Measurements from ENCODE around the gene CHD2. TPM values are rescaled to one million over a fixed set of nuclear protein-coding genes. Genes with fewer than 3 reads are reported as not detected.

The CHD2 gene
- total and polyA plus RNA-seq, 4 donors = 13.9 to 90.2 (median 49.4) TPM

DNA sequence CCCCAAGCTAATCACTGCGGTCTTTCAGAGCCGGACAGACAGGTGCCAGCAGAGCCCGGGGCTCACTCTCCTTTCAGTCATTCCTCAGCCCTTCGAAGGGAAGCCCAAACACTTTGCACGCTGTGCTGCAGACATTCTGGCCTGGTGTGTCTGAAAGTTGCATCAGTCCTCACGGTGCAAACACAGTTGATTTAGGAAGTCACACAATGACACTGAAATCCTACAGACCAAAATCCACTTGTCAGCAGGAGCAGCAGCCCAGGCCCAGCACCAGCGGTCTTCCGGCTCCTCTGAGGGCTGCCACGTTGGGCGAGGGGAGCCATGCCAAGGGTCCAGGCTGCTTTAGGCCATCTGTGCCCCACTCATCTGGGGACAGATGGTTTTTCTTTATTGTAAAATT, 127.3 kb downstream of the CHD2 start:
- Histone ChIP-seq H3K36me3 (ENCODE audit: control insufficient read depth in 4 of 4, insufficient read depth in 3 of 4, low read depth in 1 of 4, low read length in 3 of 4) (peaks cover 3 to 33% (median 19%) of the 10 kb centered on the region in 4 donors), H3K9ac (ENCODE audit: low read depth in 1 of 2, low read length in 2 of 2) (no peak overlapping the region), H3K4me3 (ENCODE audit: low read depth in 1 of 3, low read length in 3 of 3) (no peak overlapping the region), H3K27me3 (ENCODE audit: control insufficient read depth in 4 of 4, insufficient read depth in 4 of 4, low read length in 3 of 4) (no peaks in the 10 kb centered on the region), H3K27ac (ENCODE audit: low read depth in 1 of 2, low read length in 2 of 2) (peak overlapping the region; percentile 3 to 31), H3K9me3 (ENCODE audit: control insufficient read depth in 4 of 4, low read length in 3 of 4) (no peaks in the 10 kb centered on the region), H3K4me1 (ENCODE audit: control insufficient read depth in 4 of 4, insufficient read depth in 4 of 4, low read length in 3 of 4) (peaks cover 11 to 52% (median 40%) of the 10 kb centered on the region in 4 donors)
- DNase-seq (ENCODE audit: low spot score) = no peak
- TF ChIP-seq JUND (IDR thresholded peaks at IDR 0.05) = no peak
- TF ChIP-seq EGR1 (IDR thresholded peaks at IDR 0.05; ENCODE audit: low read depth in 2 of 2) = no peak
- no peak for TF ChIP-seq HNF4G (IDR thresholded peaks at IDR 0.05)
- TF ChIP-seq RXRA (IDR thresholded peaks at IDR 0.05) = no peak
- TF ChIP-seq HNF4A (conservative IDR thresholded peaks at IDR 0.05) = peak in 1 of 2 donors; percentile 57
- peak; percentile 20 for TF ChIP-seq FOXA2 (IDR thresholded peaks at IDR 0.05)
- TF ChIP-seq SP1 (IDR thresholded peaks at IDR 0.05) = no peak
- TF ChIP-seq TAF1 (conservative IDR thresholded peaks at IDR 0.05) = no peak
- 58% methylated on average over 10 of the region's 10 CpGs for WGBS

DNA sequence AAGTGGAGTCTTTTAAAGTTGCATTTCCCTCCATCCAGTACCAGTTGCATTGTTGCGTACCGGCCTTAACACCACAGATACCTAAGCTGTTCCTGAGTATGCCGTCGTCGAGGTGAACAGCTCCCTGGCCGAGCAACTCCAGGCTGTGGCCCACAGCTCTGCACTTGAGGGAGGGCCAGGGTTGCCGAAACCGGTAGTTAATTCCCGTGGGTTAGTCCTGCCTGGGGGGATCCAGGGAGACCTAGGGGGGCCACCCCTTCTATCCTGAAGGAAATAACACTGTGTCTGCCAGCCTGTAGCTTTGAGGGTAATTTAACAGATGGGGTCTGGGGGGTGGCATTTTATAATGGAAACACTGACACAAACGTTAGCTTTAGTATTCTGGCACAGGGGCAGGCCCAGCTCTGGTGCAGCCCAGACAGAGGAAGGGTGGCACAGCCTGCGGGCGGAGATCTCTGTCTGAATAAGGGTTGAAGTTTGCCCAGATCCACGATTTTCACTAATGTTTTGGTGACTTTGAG, 128.0 kb downstream of the CHD2 start:
- Histone ChIP-seq H3K36me3 (ENCODE audit: control insufficient read depth in 4 of 4, insufficient read depth in 3 of 4, low read depth in 1 of 4, low read length in 3 of 4) (peaks cover 2 to 26% (median 13%) of the 10 kb centered on the region in 4 donors), H3K9ac (ENCODE audit: low read depth in 1 of 2, low read length in 2 of 2) (no peak overlapping the region), H3K9me3 (ENCODE audit: control insufficient read depth in 4 of 4, low read length in 3 of 4) (no peaks in the 10 kb centered on the region), H3K27me3 (ENCODE audit: control insufficient read depth in 4 of 4, insufficient read depth in 4 of 4, low read length in 3 of 4) (no peaks in the 10 kb centered on the region), H3K4me1 (ENCODE audit: control insufficient read depth in 4 of 4, insufficient read depth in 4 of 4, low read length in 3 of 4) (peaks cover 11 to 52% (median 40%) of the 10 kb centered on the region in 4 donors), H3K27ac (ENCODE audit: low read depth in 1 of 2, low read length in 2 of 2) (peak overlapping the region; percentile 65 to 75), H3K4me3 (ENCODE audit: low read depth in 1 of 3, low read length in 3 of 3) (no peak overlapping the region)
- no peak for DNase-seq (ENCODE audit: low spot score)
- TF ChIP-seq GABPA (IDR thresholded peaks at IDR 0.05 in 1 of 2, conservative IDR thresholded peaks at IDR 0.05 in 1 of 2) = no peak
- 68% methylated on average over 13 of the region's 13 CpGs for WGBS

DNA sequence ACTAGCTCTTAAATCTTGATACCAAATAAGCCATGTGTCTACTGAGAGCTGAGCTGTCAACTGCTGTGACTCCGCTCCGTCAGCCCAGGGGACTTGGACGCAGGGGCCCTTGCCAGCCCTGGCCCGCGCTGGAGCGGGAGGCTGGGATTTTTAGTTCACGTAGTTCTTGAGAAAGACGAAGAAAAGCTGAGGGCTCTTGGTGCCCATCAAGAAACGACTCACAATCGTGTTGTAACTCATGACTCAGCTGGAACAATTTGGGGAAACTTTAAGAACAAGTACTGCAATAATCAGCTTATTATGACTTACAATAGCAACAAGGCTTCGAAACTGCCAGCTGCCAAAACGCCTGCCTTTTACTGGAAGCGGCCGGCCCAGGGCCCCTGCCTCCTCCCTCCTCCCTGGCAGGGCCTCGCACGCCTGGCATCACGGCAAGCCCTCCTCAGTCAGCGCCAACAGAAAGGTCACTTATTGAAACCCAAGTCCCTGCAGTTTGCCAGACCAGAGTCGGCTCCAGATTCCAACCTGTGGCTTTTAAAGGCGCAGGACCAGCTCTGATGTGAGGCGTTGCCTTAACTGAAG, 128.6 kb downstream of the CHD2 start:
- no peak overlapping the region for H3K4me3 ChIP-seq (ENCODE audit: low read depth in 1 of 3, low read length in 3 of 3)
- H3K27me3 ChIP-seq (ENCODE audit: control insufficient read depth in 4 of 4, insufficient read depth in 4 of 4, low read length in 3 of 4) = no peaks in the 10 kb centered on the region
- no peak for DNase-seq (ENCODE audit: low spot score)
- peak overlapping the region; percentile 65 to 75 for H3K27ac ChIP-seq (ENCODE audit: low read depth in 1 of 2, low read length in 2 of 2)
- H3K4me1 ChIP-seq (ENCODE audit: control insufficient read depth in 4 of 4, insufficient read depth in 4 of 4, low read length in 3 of 4) = peaks cover 11 to 52% (median 40%) of the 10 kb centered on the region in 4 donors
- peaks cover 2 to 20% (median 12%) of the 10 kb centered on the region in 4 donors for H3K36me3 ChIP-seq (ENCODE audit: control insufficient read depth in 4 of 4, insufficient read depth in 3 of 4, low read depth in 1 of 4, low read length in 3 of 4)
- WGBS = 22% methylated on average over 21 of the region's 21 CpGs
- TF ChIP-seq FOXA2 (IDR thresholded peaks at IDR 0.05) = no peak
- TF ChIP-seq HNF4G (IDR thresholded peaks at IDR 0.05) = peak; percentile 29
- TF ChIP-seq, protein P1, sequence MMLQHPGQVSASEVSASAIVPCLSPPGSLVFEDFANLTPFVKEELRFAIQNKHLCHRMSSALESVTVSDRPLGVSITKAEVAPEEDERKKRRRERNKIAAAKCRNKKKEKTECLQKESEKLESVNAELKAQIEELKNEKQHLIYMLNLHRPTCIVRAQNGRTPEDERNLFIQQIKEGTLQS (IDR thresholded peaks at IDR 0.05) = no peak
- peak in 1 of 2 donors; percentile 32 for TF ChIP-seq RAD21 (IDR thresholded peaks at IDR 0.05)
- no peak for TF ChIP-seq NR2F2 (IDR thresholded peaks at IDR 0.05)
- TF ChIP-seq GABPA (IDR thresholded peaks at IDR 0.05 in 1 of 2, conservative IDR thresholded peaks at IDR 0.05 in 1 of 2) = no peak
- TF ChIP-seq YY1 (IDR thresholded peaks at IDR 0.05) = peak; percentile 70
- TF ChIP-seq RXRA (IDR thresholded peaks at IDR 0.05) = peak; percentile 50 to 58
- TF ChIP-seq, protein P2, sequence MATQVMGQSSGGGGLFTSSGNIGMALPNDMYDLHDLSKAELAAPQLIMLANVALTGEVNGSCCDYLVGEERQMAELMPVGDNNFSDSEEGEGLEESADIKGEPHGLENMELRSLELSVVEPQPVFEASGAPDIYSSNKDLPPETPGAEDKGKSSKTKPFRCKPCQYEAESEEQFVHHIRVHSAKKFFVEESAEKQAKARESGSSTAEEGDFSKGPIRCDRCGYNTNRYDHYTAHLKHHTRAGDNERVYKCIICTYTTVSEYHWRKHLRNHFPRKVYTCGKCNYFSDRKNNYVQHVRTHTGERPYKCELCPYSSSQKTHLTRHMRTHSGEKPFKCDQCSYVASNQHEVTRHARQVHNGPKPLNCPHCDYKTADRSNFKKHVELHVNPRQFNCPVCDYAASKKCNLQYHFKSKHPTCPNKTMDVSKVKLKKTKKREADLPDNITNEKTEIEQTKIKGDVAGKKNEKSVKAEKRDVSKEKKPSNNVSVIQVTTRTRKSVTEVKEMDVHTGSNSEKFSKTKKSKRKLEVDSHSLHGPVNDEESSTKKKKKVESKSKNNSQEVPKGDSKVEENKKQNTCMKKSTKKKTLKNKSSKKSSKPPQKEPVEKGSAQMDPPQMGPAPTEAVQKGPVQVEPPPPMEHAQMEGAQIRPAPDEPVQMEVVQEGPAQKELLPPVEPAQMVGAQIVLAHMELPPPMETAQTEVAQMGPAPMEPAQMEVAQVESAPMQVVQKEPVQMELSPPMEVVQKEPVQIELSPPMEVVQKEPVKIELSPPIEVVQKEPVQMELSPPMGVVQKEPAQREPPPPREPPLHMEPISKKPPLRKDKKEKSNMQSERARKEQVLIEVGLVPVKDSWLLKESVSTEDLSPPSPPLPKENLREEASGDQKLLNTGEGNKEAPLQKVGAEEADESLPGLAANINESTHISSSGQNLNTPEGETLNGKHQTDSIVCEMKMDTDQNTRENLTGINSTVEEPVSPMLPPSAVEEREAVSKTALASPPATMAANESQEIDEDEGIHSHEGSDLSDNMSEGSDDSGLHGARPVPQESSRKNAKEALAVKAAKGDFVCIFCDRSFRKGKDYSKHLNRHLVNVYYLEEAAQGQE (IDR thresholded peaks at IDR 0.05) = peak; percentile 44
- no peak for TF ChIP-seq TAF1 (conservative IDR thresholded peaks at IDR 0.05)
- peak; percentile 77 for TF ChIP-seq SP1 (IDR thresholded peaks at IDR 0.05)
- peak; percentile 53 to 61 for TF ChIP-seq JUND (IDR thresholded peaks at IDR 0.05)
- TF ChIP-seq, protein P3, sequence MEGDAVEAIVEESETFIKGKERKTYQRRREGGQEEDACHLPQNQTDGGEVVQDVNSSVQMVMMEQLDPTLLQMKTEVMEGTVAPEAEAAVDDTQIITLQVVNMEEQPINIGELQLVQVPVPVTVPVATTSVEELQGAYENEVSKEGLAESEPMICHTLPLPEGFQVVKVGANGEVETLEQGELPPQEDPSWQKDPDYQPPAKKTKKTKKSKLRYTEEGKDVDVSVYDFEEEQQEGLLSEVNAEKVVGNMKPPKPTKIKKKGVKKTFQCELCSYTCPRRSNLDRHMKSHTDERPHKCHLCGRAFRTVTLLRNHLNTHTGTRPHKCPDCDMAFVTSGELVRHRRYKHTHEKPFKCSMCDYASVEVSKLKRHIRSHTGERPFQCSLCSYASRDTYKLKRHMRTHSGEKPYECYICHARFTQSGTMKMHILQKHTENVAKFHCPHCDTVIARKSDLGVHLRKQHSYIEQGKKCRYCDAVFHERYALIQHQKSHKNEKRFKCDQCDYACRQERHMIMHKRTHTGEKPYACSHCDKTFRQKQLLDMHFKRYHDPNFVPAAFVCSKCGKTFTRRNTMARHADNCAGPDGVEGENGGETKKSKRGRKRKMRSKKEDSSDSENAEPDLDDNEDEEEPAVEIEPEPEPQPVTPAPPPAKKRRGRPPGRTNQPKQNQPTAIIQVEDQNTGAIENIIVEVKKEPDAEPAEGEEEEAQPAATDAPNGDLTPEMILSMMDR (IDR thresholded peaks at IDR 0.05; ENCODE audit: low read depth, low read length, missing input control) = no peak
- TF ChIP-seq EGR1 (IDR thresholded peaks at IDR 0.05; ENCODE audit: low read depth in 2 of 2) = no peak
- TF ChIP-seq FOXA1 (IDR thresholded peaks at IDR 0.05) = no peak
- peak; percentile 80 to 86 for TF ChIP-seq HNF4A (conservative IDR thresholded peaks at IDR 0.05)
- TF ChIP-seq, protein P4, sequence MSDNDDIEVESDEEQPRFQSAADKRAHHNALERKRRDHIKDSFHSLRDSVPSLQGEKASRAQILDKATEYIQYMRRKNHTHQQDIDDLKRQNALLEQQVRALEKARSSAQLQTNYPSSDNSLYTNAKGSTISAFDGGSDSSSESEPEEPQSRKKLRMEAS (IDR thresholded peaks at IDR 0.05) = no peak
- TF ChIP-seq, protein P5, sequence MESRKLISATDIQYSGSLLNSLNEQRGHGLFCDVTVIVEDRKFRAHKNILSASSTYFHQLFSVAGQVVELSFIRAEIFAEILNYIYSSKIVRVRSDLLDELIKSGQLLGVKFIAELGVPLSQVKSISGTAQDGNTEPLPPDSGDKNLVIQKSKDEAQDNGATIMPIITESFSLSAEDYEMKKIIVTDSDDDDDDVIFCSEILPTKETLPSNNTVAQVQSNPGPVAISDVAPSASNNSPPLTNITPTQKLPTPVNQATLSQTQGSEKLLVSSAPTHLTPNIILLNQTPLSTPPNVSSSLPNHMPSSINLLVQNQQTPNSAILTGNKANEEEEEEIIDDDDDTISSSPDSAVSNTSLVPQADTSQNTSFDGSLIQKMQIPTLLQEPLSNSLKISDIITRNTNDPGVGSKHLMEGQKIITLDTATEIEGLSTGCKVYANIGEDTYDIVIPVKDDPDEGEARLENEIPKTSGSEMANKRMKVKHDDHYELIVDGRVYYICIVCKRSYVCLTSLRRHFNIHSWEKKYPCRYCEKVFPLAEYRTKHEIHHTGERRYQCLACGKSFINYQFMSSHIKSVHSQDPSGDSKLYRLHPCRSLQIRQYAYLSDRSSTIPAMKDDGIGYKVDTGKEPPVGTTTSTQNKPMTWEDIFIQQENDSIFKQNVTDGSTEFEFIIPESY (IDR thresholded peaks at IDR 0.05) = no peak
- no peaks in the 10 kb centered on the region for H3K9me3 ChIP-seq (ENCODE audit: control insufficient read depth in 4 of 4, low read length in 3 of 4)
- H3K9ac ChIP-seq (ENCODE audit: low read depth in 1 of 2, low read length in 2 of 2) = no peak overlapping the region
